Central memory CD8-positive, alpha-beta T cell (primary cell): ENCODE results near the gene BIRC3.
A peak's percentile ranks its signal among the peaks of the same experiment; 100 is the strongest.

Source experiments
- ATAC-seq: fragments of 150-1000 bp; cut with Tn5 transposase; replicated peaks from 2 replicates; pipeline ENCODE4 v1.10.0; 2022; ENCODE audit warnings: mild to moderate bottlenecking, moderate FRiP score, moderate number of reproducible peaks; ENCODE audit not compliant: poor library complexity, severe bottlenecking; ENCODE audit errors: extremely low read depth
- DNase-seq, 2 donors: peaks; one replicate each; pipeline ENCODE4 v3.0.0; 2021; ENCODE audit warnings: low spot score in 2 of 2
- H3K27ac Mint-ChIP-seq: one replicate; pipeline ENCODE4 v1.8.0; 2022; ENCODE audit warnings: low read depth, mild to moderate bottlenecking, moderate library complexity, mixed read lengths
- H3K27me3 Mint-ChIP-seq: one replicate; pipeline ENCODE4 v1.8.0; 2022; ENCODE audit warnings: mixed read lengths
- H3K36me3 Mint-ChIP-seq: one replicate; pipeline ENCODE4 v1.8.0; 2022; ENCODE audit warnings: mild to moderate bottlenecking, moderate library complexity, mixed read lengths; ENCODE audit not compliant: insufficient read depth
- H3K4me1 Mint-ChIP-seq: one replicate; pipeline ENCODE4 v1.8.0; 2022; ENCODE audit warnings: mixed read lengths
- H3K4me3 Mint-ChIP-seq: one replicate; pipeline ENCODE4 v1.8.0; 2022; ENCODE audit warnings: mild to moderate bottlenecking, moderate library complexity, mixed read lengths
- H3K9me3 Mint-ChIP-seq: one replicate; pipeline ENCODE4 v1.8.0; 2022; ENCODE audit warnings: mixed read lengths

Gene BIRC3

GRCh38 chr11:102317099-102317767, at the start of gene BIRC3:
BIRC3 (plus strand) TSS chr11:102317484; CDS start chr11:102324510, 7,026 bp downstream.
- peak within 1 kb of the TSS; percentile 98 for H3K27ac Mint-ChIP-seq
- H3K9me3 Mint-ChIP-seq, result no peaks in the 10 kb centered on the region
- H3K4me1 Mint-ChIP-seq, result peaks cover 60% of the 10 kb centered on the region
- ATAC-seq (peak; percentile 86), DNase-seq (peak; percentile 84 to 93)
- H3K4me3 Mint-ChIP-seq, result peak within 1 kb of the TSS; percentile 97
- H3K36me3 Mint-ChIP-seq, result peaks cover 35% of the 10 kb centered on the region
- no peaks in the 10 kb centered on the region for H3K27me3 Mint-ChIP-seq

GRCh38 chr11:102267609-102268008, 49.7 kb upstream of the BIRC3 start:
- Mint-ChIP-seq H3K36me3 (no peaks in the 10 kb centered on the region), H3K9me3 (no peaks in the 10 kb centered on the region), H3K27me3 (peaks cover 13% of the 10 kb centered on the region), H3K4me3 (peak overlapping the region; percentile 82), H3K4me1 (peaks cover 23% of the 10 kb centered on the region), H3K27ac (no peak overlapping the region)
- ATAC-seq (no peak), DNase-seq (no peak)

DNA sequence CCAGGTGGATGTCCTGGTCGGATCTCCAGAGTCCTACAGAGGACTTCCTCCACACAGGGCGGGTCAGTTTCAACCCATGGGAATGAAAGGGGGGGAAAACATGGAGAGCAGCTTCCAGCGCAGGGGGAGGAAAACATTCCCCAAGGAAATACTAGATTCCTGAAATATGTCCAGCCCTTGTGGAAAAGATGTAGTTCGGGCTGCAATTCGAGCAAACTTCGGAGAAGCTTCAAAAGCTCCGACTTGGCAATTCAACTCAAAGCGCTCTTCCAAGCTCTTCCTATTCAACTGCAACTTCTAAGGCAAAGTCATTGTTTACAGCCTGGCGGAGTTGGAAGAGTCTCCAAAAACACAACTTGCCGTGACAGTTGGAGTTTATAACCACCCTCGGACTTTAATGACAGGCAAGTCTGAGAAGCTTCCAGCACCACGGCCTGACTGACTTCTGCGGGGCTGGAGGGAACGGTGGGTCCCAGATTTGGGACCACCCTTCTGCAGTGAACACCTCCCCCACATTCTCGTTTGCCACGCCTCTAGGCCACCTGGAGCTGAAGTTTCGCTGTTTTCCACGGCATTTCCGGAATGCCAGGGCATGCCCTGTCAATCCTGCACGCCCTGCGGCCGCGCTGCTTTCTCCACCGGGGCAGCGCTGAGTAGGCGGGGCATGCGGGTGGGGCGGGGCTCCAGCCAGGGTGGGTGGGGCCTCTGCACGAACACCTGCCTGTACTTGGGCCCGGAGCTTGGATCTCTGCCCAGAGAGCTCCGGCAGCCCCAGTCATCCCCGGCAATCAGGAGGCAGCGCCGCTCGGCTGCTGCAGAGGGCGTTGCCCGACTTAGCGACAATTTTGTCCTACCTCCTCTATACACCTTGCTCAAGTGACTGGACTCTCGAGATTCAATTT, 49.0 kb upstream of the BIRC3 start:
- peak overlapping the region; percentile 82 for H3K4me3 Mint-ChIP-seq
- ATAC-seq, result peak; percentile 94
- peaks cover 20% of the 10 kb centered on the region for H3K27me3 Mint-ChIP-seq
- DNase-seq, result peak; percentile 47 to 64
- no peaks in the 10 kb centered on the region for H3K9me3 Mint-ChIP-seq
- H3K27ac Mint-ChIP-seq, result peak overlapping the region; percentile 85
- no peaks in the 10 kb centered on the region for H3K36me3 Mint-ChIP-seq
- peaks cover 23% of the 10 kb centered on the region for H3K4me1 Mint-ChIP-seq

GRCh38 chr11:102268985-102269470, 48.3 kb upstream of the BIRC3 start:
- Mint-ChIP-seq H3K4me3 (peak overlapping the region; percentile 82), H3K9me3 (no peaks in the 10 kb centered on the region), H3K36me3 (no peaks in the 10 kb centered on the region), H3K4me1 (peaks cover 23% of the 10 kb centered on the region), H3K27ac (peak overlapping the region; percentile 85), H3K27me3 (peaks cover 25% of the 10 kb centered on the region)
- no peak for DNase-seq
- no peak for ATAC-seq

- ATAC-seq, result no peak
- Mint-ChIP-seq H3K27ac (no peak overlapping the region), H3K27me3 (peaks cover 34% of the 10 kb centered on the region)
Observed at GRCh38 chr11:102269927-102270326, 47.4 kb upstream of the BIRC3 start.

GRCh38 chr11:102272047-102272824, 45.0 kb upstream of the BIRC3 start:
- Mint-ChIP-seq H3K27me3 (peaks cover 56% of the 10 kb centered on the region), H3K27ac (no peak overlapping the region), H3K9me3 (no peaks in the 10 kb centered on the region), H3K4me1 (peaks cover 23% of the 10 kb centered on the region), H3K36me3 (no peaks in the 10 kb centered on the region), H3K4me3 (no peak overlapping the region)
- DNase-seq, result no peak
- no peak for ATAC-seq

More at GRCh38 chr11:102269927-102270326, 47.4 kb upstream of the BIRC3 start:
- no peak for DNase-seq
- Mint-ChIP-seq H3K36me3 (no peaks in the 10 kb centered on the region), H3K4me1 (peaks cover 23% of the 10 kb centered on the region), H3K4me3 (no peak overlapping the region), H3K9me3 (no peaks in the 10 kb centered on the region)

DNA sequence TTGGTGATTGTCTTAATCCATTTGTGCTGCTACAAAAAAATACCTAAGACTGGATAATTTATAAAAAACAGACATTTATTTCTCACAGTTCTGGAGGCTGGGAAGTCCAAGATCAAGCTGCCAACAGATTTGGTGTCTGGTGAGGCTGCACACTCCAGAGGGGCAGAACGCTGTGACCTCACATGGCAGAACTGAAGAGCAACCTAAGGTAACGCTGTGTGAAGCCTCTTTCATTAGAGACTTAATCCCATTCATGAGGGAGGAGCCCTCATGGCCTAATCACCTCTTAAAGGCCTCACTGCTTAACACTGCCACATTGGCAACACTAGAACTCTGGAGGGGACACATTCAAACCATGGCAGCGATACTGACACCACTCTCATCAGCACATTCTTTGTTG, 42.7 kb upstream of the BIRC3 start:
- H3K27me3 Mint-ChIP-seq, result peaks cover 57% of the 10 kb centered on the region

GRCh38 chr11:102276362-102276761, 40.9 kb upstream of the BIRC3 start:
- no peaks in the 10 kb centered on the region for H3K36me3 Mint-ChIP-seq
- no peak for ATAC-seq
- H3K27me3 Mint-ChIP-seq, result peaks cover 56% of the 10 kb centered on the region
- peaks cover 4% of the 10 kb centered on the region for H3K4me1 Mint-ChIP-seq
- no peak for DNase-seq
- H3K27ac Mint-ChIP-seq, result no peak overlapping the region
- H3K9me3 Mint-ChIP-seq, result no peaks in the 10 kb centered on the region
- no peak overlapping the region for H3K4me3 Mint-ChIP-seq

More for the DNA sequence above, 42.7 kb upstream of the BIRC3 start:
- ATAC-seq, result no peak
- H3K4me1 Mint-ChIP-seq, result peaks cover 6% of the 10 kb centered on the region
- H3K27ac Mint-ChIP-seq, result no peak overlapping the region
- H3K9me3 Mint-ChIP-seq, result no peaks in the 10 kb centered on the region
- no peak for DNase-seq
- H3K36me3 Mint-ChIP-seq, result no peaks in the 10 kb centered on the region
- no peak overlapping the region for H3K4me3 Mint-ChIP-seq

GRCh38 chr11:102276783-102277182, 40.5 kb upstream of the BIRC3 start:
- peaks cover 4% of the 10 kb centered on the region for H3K4me1 Mint-ChIP-seq
- H3K4me3 Mint-ChIP-seq, result no peak overlapping the region
- no peak overlapping the region for H3K27ac Mint-ChIP-seq
- H3K36me3 Mint-ChIP-seq, result no peaks in the 10 kb centered on the region
- DNase-seq (no peak), ATAC-seq (no peak)
- peaks cover 52% of the 10 kb centered on the region for H3K27me3 Mint-ChIP-seq
- no peaks in the 10 kb centered on the region for H3K9me3 Mint-ChIP-seq

- no peak for ATAC-seq
Observed at GRCh38 chr11:102279641-102280170, 37.6 kb upstream of the BIRC3 start.

DNA sequence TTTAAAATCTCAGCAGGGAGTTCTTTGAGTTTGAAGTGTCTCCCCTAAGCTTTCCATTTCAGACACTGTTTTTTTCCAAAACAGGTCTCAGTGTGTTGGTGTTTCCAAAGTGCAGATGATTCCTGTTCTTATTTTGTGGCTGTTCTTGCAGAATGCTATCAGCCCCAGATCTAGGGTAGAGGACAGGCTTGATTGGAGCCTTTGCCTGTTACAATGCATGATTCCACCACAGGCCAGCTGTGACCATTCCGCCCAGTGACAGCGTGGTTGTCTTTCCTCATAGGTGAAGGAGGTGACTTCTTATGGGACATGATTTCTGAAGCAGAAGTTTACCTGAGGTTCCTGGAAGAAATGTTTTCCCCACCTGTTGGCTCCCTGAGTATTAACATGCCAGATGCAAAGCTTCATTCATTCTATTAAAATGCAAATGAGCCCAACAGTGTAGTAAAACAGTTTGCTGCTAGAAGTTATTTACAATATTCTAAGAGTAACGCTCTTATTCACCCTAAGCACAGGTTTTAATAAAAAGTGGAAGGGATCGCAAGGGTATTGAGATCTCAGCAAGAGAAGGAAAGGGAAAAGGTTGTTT, 36.9 kb upstream of the BIRC3 start:
- Mint-ChIP-seq H3K4me1 (no peaks in the 10 kb centered on the region), H3K4me3 (no peak overlapping the region), H3K27ac (no peak overlapping the region), H3K27me3 (peaks cover 20% of the 10 kb centered on the region), H3K36me3 (no peaks in the 10 kb centered on the region), H3K9me3 (no peaks in the 10 kb centered on the region)
- no peak for ATAC-seq
- DNase-seq, result no peak

More at GRCh38 chr11:102279641-102280170, 37.6 kb upstream of the BIRC3 start:
- Mint-ChIP-seq H3K4me3 (no peak overlapping the region), H3K9me3 (no peaks in the 10 kb centered on the region), H3K27ac (no peak overlapping the region), H3K27me3 (peaks cover 25% of the 10 kb centered on the region), H3K36me3 (no peaks in the 10 kb centered on the region), H3K4me1 (no peaks in the 10 kb centered on the region)
- DNase-seq, result no peak

- no peaks in the 10 kb centered on the region for H3K27me3 Mint-ChIP-seq
- DNase-seq (no peak), ATAC-seq (no peak)
- no peaks in the 10 kb centered on the region for H3K9me3 Mint-ChIP-seq
- H3K4me1 Mint-ChIP-seq, result peaks cover 4% of the 10 kb centered on the region
- no peak overlapping the region for H3K4me3 Mint-ChIP-seq
- no peak overlapping the region for H3K27ac Mint-ChIP-seq
- H3K36me3 Mint-ChIP-seq, result no peaks in the 10 kb centered on the region
Observed at GRCh38 chr11:102283116-102283485, 34.2 kb upstream of the BIRC3 start.
